ENCODE data around the gene MFAP1.

Gene MFAP1

GRCh38 chr15:43800286-43801141 lies 24.0 kb downstream of the MFAP1 start, which contains the start of gene HYPK:
TSS of gene HYPK (plus strand) at chr15:43800599. CDS start at chr15:43800623, 24 bp downstream.
- peaks cover 20 to 68% (median 48%) of the 10 kb centered on the region in 4 experiments for H3K36me3 ChIP-seq (ENCODE audit: control insufficient read depth in 4 of 4, insufficient read depth in 4 of 4, low read length in 3 of 4)
- H3K9me3 ChIP-seq (ENCODE audit: control extremely low read depth in 1 of 5, control insufficient read depth in 4 of 5, insufficient read depth in 2 of 5, low read depth in 1 of 5, low read length in 4 of 5), result no peaks in the 10 kb centered on the region
- peaks cover 8 to 15% (median 14%) of the 10 kb centered on the region in 4 experiments for H3K4me1 ChIP-seq (ENCODE audit: control extremely low read depth in 1 of 4, control insufficient read depth in 4 of 4, insufficient read depth in 4 of 4, low read length in 3 of 4)
- ChIA-PET POLR2A (interaction anchor here (0.5 to 1.0 kb wide), 3 partner anchors 10 to 392 kb away, joined by 4 to 6 read pairs (median 6); partner anchors contain the start of gene MFAP1), CTCF (interaction anchor here (0.9 to 1.6 kb wide), 4 partner anchors 10 to 24 kb away, joined by 3 to 6 read pairs (median 4); partner anchors contain the start of genes ELL3 and MFAP1)
- peak; percentile 90 to 95 (median 94) for DNase-seq
- WGBS (ENCODE audit: insufficient coverage), result 9% methylated on average over 39 of the region's 44 CpGs
- no peaks in the 10 kb centered on the region for H3K27me3 ChIP-seq (replicated peaks in 2 of 5; ENCODE audit: control insufficient read depth in 4 of 5, insufficient read depth in 5 of 5, low read length in 4 of 5)
- H3K4me3 ChIP-seq (ENCODE audit: control insufficient read depth in 1 of 7, extremely low read depth in 1 of 7, insufficient read depth in 4 of 7, low read depth in 2 of 7, low read length in 6 of 7), result peak within 1 kb of the TSS; percentile 80 to 100 (median 98)
- H3K27ac ChIP-seq (ENCODE audit: insufficient read depth in 1 of 2, low read depth in 1 of 2, low read length in 2 of 2, poor library complexity in 1 of 2, severe bottlenecking in 2 of 2), result peak within 1 kb of the TSS; percentile 74 to 89

GRCh38 chr15:43799945-43800285 lies 24.6 kb downstream of the MFAP1 start, which contains the start of gene SERINC4:
TSS of gene SERINC4 (minus strand) at chr15:43800220. CDS start at chr15:43799986, 234 bp downstream.
- POLR2A ChIA-PET, result interaction anchor here (0.5 to 1.0 kb wide), 3 partner anchors 10 to 393 kb away, joined by 4 to 6 read pairs (median 6); partner anchors contain the start of gene MFAP1
- DNase-seq, result no peak
- H3K27me3 ChIP-seq (replicated peaks in 2 of 5; ENCODE audit: control insufficient read depth in 4 of 5, insufficient read depth in 5 of 5, low read length in 4 of 5), result no peaks in the 10 kb centered on the region
- 97% methylated on average over 8 of the region's 8 CpGs for WGBS (ENCODE audit: insufficient coverage)
- peak within 1 kb of the TSS; percentile 74 to 89 for H3K27ac ChIP-seq (ENCODE audit: insufficient read depth in 1 of 2, low read depth in 1 of 2, low read length in 2 of 2, poor library complexity in 1 of 2, severe bottlenecking in 2 of 2)
- peak within 1 kb of the TSS; percentile 80 to 100 (median 98) for H3K4me3 ChIP-seq (ENCODE audit: control insufficient read depth in 1 of 7, extremely low read depth in 1 of 7, insufficient read depth in 4 of 7, low read depth in 2 of 7, low read length in 6 of 7)
- peaks cover 8 to 17% (median 14%) of the 10 kb centered on the region in 4 experiments for H3K4me1 ChIP-seq (ENCODE audit: control extremely low read depth in 1 of 4, control insufficient read depth in 4 of 4, insufficient read depth in 4 of 4, low read length in 3 of 4)
- H3K36me3 ChIP-seq (ENCODE audit: control insufficient read depth in 4 of 4, insufficient read depth in 4 of 4, low read length in 3 of 4), result peaks cover 20 to 68% (median 51%) of the 10 kb centered on the region in 4 experiments
- no peaks in the 10 kb centered on the region for H3K9me3 ChIP-seq (ENCODE audit: control extremely low read depth in 1 of 5, control insufficient read depth in 4 of 5, insufficient read depth in 2 of 5, low read depth in 1 of 5, low read length in 4 of 5)
- CTCF ChIA-PET, result interaction anchor here (1.6 kb wide), 1 partner anchor 23 kb away, joined by 6 read pairs; the partner anchor contains the start of gene ELL3

GRCh38 chr15:43799209-43799944 lies 25.1 kb downstream of the MFAP1 start:
- peaks cover 19 to 68% (median 52%) of the 10 kb centered on the region in 4 experiments for H3K36me3 ChIP-seq (ENCODE audit: control insufficient read depth in 4 of 4, insufficient read depth in 4 of 4, low read length in 3 of 4)
- CTCF ChIA-PET, result interaction anchor here (1.6 kb wide), 1 partner anchor 22 kb away, joined by 6 read pairs; the partner anchor contains the start of gene ELL3
- DNase-seq, result peak in 1 of 3 donors; percentile 47
- H3K4me3 ChIP-seq (ENCODE audit: control insufficient read depth in 1 of 7, extremely low read depth in 1 of 7, insufficient read depth in 4 of 7, low read depth in 2 of 7, low read length in 6 of 7), result no peak overlapping the region
- peak overlapping the region in 1 of 2 experiments; percentile 89 for H3K27ac ChIP-seq (ENCODE audit: insufficient read depth in 1 of 2, low read depth in 1 of 2, low read length in 2 of 2, poor library complexity in 1 of 2, severe bottlenecking in 2 of 2)
- 99% methylated on average over 13 of the region's 16 CpGs for WGBS (ENCODE audit: insufficient coverage)
- H3K4me1 ChIP-seq (ENCODE audit: control extremely low read depth in 1 of 4, control insufficient read depth in 4 of 4, insufficient read depth in 4 of 4, low read length in 3 of 4), result peaks cover 8 to 19% (median 14%) of the 10 kb centered on the region in 4 experiments
- H3K27me3 ChIP-seq (replicated peaks in 2 of 5; ENCODE audit: control insufficient read depth in 4 of 5, insufficient read depth in 5 of 5, low read length in 4 of 5), result no peaks in the 10 kb centered on the region
- POLR2A ChIA-PET, result no interaction called here
- no peaks in the 10 kb centered on the region for H3K9me3 ChIP-seq (ENCODE audit: control extremely low read depth in 1 of 5, control insufficient read depth in 4 of 5, insufficient read depth in 2 of 5, low read depth in 1 of 5, low read length in 4 of 5)

GRCh38 chr15:43796566-43796965 lies 27.9 kb downstream of the MFAP1 start:
- Histone ChIP-seq H3K4me3 (ENCODE audit: control insufficient read depth in 1 of 7, extremely low read depth in 1 of 7, insufficient read depth in 4 of 7, low read depth in 2 of 7, low read length in 6 of 7) (no peak overlapping the region), H3K9me3 (ENCODE audit: control extremely low read depth in 1 of 5, control insufficient read depth in 4 of 5, insufficient read depth in 2 of 5, low read depth in 1 of 5, low read length in 4 of 5) (no peaks in the 10 kb centered on the region), H3K27me3 (replicated peaks in 2 of 5; ENCODE audit: control insufficient read depth in 4 of 5, insufficient read depth in 5 of 5, low read length in 4 of 5) (no peaks in the 10 kb centered on the region), H3K27ac (ENCODE audit: insufficient read depth in 1 of 2, low read depth in 1 of 2, low read length in 2 of 2, poor library complexity in 1 of 2, severe bottlenecking in 2 of 2) (peak overlapping the region in 1 of 2 experiments; percentile 9), H3K36me3 (ENCODE audit: control insufficient read depth in 4 of 4, insufficient read depth in 4 of 4, low read length in 3 of 4) (peaks cover 17 to 67% (median 54%) of the 10 kb centered on the region in 4 experiments), H3K4me1 (ENCODE audit: control extremely low read depth in 1 of 4, control insufficient read depth in 4 of 4, insufficient read depth in 4 of 4, low read length in 3 of 4) (peaks cover 11 to 37% (median 25%) of the 10 kb centered on the region in 4 experiments)
- ChIA-PET CTCF (interaction anchor here (0.7 to 1.6 kb wide), 4 partner anchors 12 to 28 kb away, joined by 3 to 6 read pairs (median 4); partner anchors contain the start of genes ELL3 and MFAP1), POLR2A (no interaction called here)
- 100% methylated on average over 2 of the region's 3 CpGs for WGBS (ENCODE audit: insufficient coverage)
- DNase-seq, result no peak

- no peak for DNase-seq
- ChIA-PET POLR2A (interaction anchor here (1.3 kb wide), 1 partner anchor 28 kb away, joined by 3 read pairs; the partner anchor contains the start of gene MFAP1), CTCF (interaction anchor here (0.7 to 1.7 kb wide), 4 partner anchors 9 to 29 kb away, joined by 3 to 6 read pairs (median 5); partner anchors contain the start of genes ELL3 and MFAP1)
- no peaks in the 10 kb centered on the region for H3K27me3 ChIP-seq (replicated peaks in 2 of 5; ENCODE audit: control insufficient read depth in 4 of 5, insufficient read depth in 5 of 5, low read length in 4 of 5)
- H3K4me3 ChIP-seq (ENCODE audit: control insufficient read depth in 1 of 7, extremely low read depth in 1 of 7, insufficient read depth in 4 of 7, low read depth in 2 of 7, low read length in 6 of 7), result no peak overlapping the region
- peaks cover 5 to 34% (median 21%) of the 10 kb centered on the region in 4 experiments for H3K4me1 ChIP-seq (ENCODE audit: control extremely low read depth in 1 of 4, control insufficient read depth in 4 of 4, insufficient read depth in 4 of 4, low read length in 3 of 4)
- H3K9me3 ChIP-seq (ENCODE audit: control extremely low read depth in 1 of 5, control insufficient read depth in 4 of 5, insufficient read depth in 2 of 5, low read depth in 1 of 5, low read length in 4 of 5), result no peaks in the 10 kb centered on the region
- H3K27ac ChIP-seq (ENCODE audit: insufficient read depth in 1 of 2, low read depth in 1 of 2, low read length in 2 of 2, poor library complexity in 1 of 2, severe bottlenecking in 2 of 2), result peak overlapping the region in 1 of 2 experiments; percentile 9
- H3K36me3 ChIP-seq (ENCODE audit: control insufficient read depth in 4 of 4, insufficient read depth in 4 of 4, low read length in 3 of 4), result peaks cover 17 to 64% (median 54%) of the 10 kb centered on the region in 4 experiments
Observed at GRCh38 chr15:43795997-43796396, 28.5 kb downstream of the MFAP1 start.

GRCh38 chr15:43795197-43795596 lies 29.3 kb downstream of the MFAP1 start:
- DNase-seq, result no peak
- Histone ChIP-seq H3K36me3 (ENCODE audit: control insufficient read depth in 4 of 4, insufficient read depth in 4 of 4, low read length in 3 of 4) (peaks cover 17 to 64% (median 54%) of the 10 kb centered on the region in 4 experiments), H3K4me3 (ENCODE audit: control insufficient read depth in 1 of 7, extremely low read depth in 1 of 7, insufficient read depth in 4 of 7, low read depth in 2 of 7, low read length in 6 of 7) (no peak overlapping the region), H3K27me3 (replicated peaks in 2 of 5; ENCODE audit: control insufficient read depth in 4 of 5, insufficient read depth in 5 of 5, low read length in 4 of 5) (no peaks in the 10 kb centered on the region), H3K27ac (ENCODE audit: insufficient read depth in 1 of 2, low read depth in 1 of 2, low read length in 2 of 2, poor library complexity in 1 of 2, severe bottlenecking in 2 of 2) (no peak overlapping the region), H3K4me1 (ENCODE audit: control extremely low read depth in 1 of 4, control insufficient read depth in 4 of 4, insufficient read depth in 4 of 4, low read length in 3 of 4) (peaks cover 3 to 30% (median 19%) of the 10 kb centered on the region in 4 experiments), H3K9me3 (ENCODE audit: control extremely low read depth in 1 of 5, control insufficient read depth in 4 of 5, insufficient read depth in 2 of 5, low read depth in 1 of 5, low read length in 4 of 5) (no peaks in the 10 kb centered on the region)
- POLR2A ChIA-PET, result interaction anchor here (1.3 kb wide), 1 partner anchor 29 kb away, joined by 3 read pairs; the partner anchor contains the start of gene MFAP1
- WGBS (ENCODE audit: insufficient coverage), result 100% methylated on average over 1 of the region's 2 CpGs
- CTCF ChIA-PET, result interaction anchor here (1.3 to 1.7 kb wide), 3 partner anchors 9 to 18 kb away, joined by 5 to 6 read pairs (median 6); partner anchors contain the start of gene ELL3

Measured in common myeloid progenitor, CD34-positive (primary cell).